ENCODE results near the gene SLAMF7. TPM values are rescaled to one million over a fixed set of nuclear protein-coding genes. Genes with fewer than 3 reads are reported as not detected.

The SLAMF7 gene
- total RNA-seq, 2 donors from 2014 or later: 0.98 TPM; not detected in 1

DNA sequence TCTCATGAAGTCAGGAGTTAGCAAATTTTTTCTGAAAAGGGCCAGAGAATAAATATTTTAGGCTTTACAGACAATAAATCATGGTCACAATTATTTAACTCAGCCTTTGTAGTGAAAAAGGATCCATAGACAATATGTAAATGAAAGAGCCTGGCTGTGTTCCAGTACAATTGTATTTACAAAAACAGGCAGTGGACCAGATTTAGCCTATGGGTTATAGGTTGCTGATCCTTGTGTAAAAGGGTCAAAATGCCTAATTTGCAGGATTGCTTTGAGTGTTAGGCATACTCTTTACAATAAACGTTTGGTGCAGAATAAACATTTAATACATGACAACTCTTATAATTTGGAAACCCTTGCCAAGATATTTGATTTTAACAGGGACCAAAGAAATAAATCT, 6.5 kb downstream of the SLAMF7 start:
- DNase-seq (ENCODE audit: low spot score): no peak
- Histone ChIP-seq H3K27me3 (no peaks in the 10 kb centered on the region), H3K36me3 (no peaks in the 10 kb centered on the region), H3K4me3 (no peak overlapping the region), H3K27ac (no peak overlapping the region), H3K9me3 (no peaks in the 10 kb centered on the region), H3K4me1 (no peaks in the 10 kb centered on the region)
- no peak for TF ChIP-seq CTCF (IDR thresholded peaks at IDR 0.05)

- Histone ChIP-seq H3K4me3 (no peak overlapping the region), H3K27ac (no peak overlapping the region), H3K4me1 (no peaks in the 10 kb centered on the region), H3K36me3 (no peaks in the 10 kb centered on the region), H3K27me3 (no peaks in the 10 kb centered on the region), H3K9me3 (no peaks in the 10 kb centered on the region)
- TF ChIP-seq CTCF (IDR thresholded peaks at IDR 0.05): no peak
- DNase-seq (ENCODE audit: low spot score): no peak
Observed at GRCh38 chr1:160746836-160747500, 7.9 kb downstream of the SLAMF7 start.

DNA sequence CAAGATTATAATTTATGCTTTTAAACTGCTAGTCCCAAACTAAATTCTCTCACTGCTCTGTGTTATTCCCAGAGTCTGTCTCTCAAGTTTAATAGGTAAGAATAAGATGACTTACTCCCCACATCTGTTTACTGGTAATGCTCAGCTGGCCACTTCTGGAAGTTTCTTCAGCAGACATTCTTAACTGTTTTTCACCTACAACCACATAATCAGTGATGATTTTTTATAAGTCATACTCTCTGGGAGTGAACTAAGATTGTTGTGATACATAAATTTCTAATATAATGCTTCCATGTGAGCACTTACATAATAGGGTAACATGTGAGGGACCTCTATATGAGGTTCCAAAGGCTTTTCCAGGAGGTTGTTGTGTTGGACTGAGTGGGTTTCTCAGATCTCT, 8.7 kb downstream of the SLAMF7 start:
- no peaks in the 10 kb centered on the region for H3K27me3 ChIP-seq
- no peaks in the 10 kb centered on the region for H3K4me1 ChIP-seq

GRCh38 chr1:160748181-160748877, 9.3 kb downstream of the SLAMF7 start:
- no peak for TF ChIP-seq CTCF (IDR thresholded peaks at IDR 0.05)
- H3K4me3 ChIP-seq: no peak overlapping the region
- DNase-seq (ENCODE audit: low spot score): no peak
- H3K4me1 ChIP-seq: no peaks in the 10 kb centered on the region
- no peaks in the 10 kb centered on the region for H3K9me3 ChIP-seq
- H3K27me3 ChIP-seq: no peaks in the 10 kb centered on the region
- H3K27ac ChIP-seq: no peak overlapping the region
- no peaks in the 10 kb centered on the region for H3K36me3 ChIP-seq

More for the DNA sequence above, 8.7 kb downstream of the SLAMF7 start:
- H3K36me3 ChIP-seq: no peaks in the 10 kb centered on the region
- no peaks in the 10 kb centered on the region for H3K9me3 ChIP-seq
- H3K4me3 ChIP-seq: no peak overlapping the region
- TF ChIP-seq CTCF (IDR thresholded peaks at IDR 0.05): no peak
- DNase-seq (ENCODE audit: low spot score): no peak
- no peak overlapping the region for H3K27ac ChIP-seq

DNA sequence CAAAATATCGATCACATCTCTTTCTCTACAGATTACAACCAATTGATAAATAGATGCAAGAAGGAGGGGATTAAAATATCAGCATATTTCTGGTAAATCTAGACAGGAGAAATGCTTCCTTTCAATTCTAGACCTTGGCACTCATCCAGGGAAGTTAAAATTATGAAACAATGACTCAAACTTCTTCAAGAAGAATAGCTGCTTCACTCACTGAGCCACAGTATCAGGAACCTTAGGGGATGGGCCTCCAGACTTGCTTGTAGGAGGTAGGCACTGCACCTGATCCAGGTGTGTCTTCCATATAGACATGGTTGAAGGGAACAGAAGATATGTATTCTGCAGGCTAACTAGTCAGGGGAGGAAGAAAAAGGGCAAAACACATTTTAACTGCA, 9.8 kb downstream of the SLAMF7 start:
- Histone ChIP-seq H3K4me1 (no peaks in the 10 kb centered on the region), H3K9me3 (no peaks in the 10 kb centered on the region), H3K27me3 (no peaks in the 10 kb centered on the region), H3K36me3 (no peaks in the 10 kb centered on the region), H3K27ac (no peak overlapping the region), H3K4me3 (no peak overlapping the region)
- no peak for DNase-seq (ENCODE audit: low spot score)
- no peak for TF ChIP-seq CTCF (IDR thresholded peaks at IDR 0.05)
